B cell (primary cell): ENCODE data around the gene CD28. TPM values are rescaled to one million over a fixed set of nuclear protein-coding genes. Genes with fewer than 3 reads are reported as not detected.

ENCODE experiments used
- ATAC-seq: fragments of 200-7000 bp; cut with Tn5 transposase; one replicate; pipeline ENCODE4 v1.10.0; 2021; ENCODE audit warnings: low read depth, mild to moderate bottlenecking, moderate number of reproducible peaks, moderate library complexity
- CTCF ChIA-PET: fragments of 350-600 bp; sonication (Branson Sonifier 250); formaldehyde crosslinking; loops from one replicate; lab custom pipeline; 2021; ENCODE audit warnings: antibody characterized with exemption, inconsistent platforms; lab: Charles Lee
- POLR2A ChIA-PET: fragments of 350-600 bp; sonication (Branson Sonifier 250); formaldehyde crosslinking; loops from one replicate; lab custom pipeline; 2021; ENCODE audit warnings: antibody characterized with exemption; lab: Charles Lee
- DNase-seq: peaks from one replicate; pipeline ENCODE4 v3.0.0; 2013
- H2AFZ ChIP-seq: 2 replicates; pipeline ENCODE4 v1.6.1; 2012; ENCODE audit warnings: mild to moderate bottlenecking, low read depth, low read length; ENCODE audit not compliant: insufficient read depth, poor library complexity, severe bottlenecking
- H3K27ac ChIP-seq, 2 donors: 1 replicate in 1 of 2; 2 replicates in 1 of 2; pipeline ENCODE4 v1.5.1; 2012 to 2013; ENCODE audit warnings: low read length in 2 of 2, mild to moderate bottlenecking in 2 of 2, moderate library complexity in 1 of 2
- H3K27me3 ChIP-seq, 4 experiments: fragments of 200-600 bp in 1 of 4; sonication (generic) in 1 of 4; replicated peaks in 1 of 4; 1 replicate in 2 of 4; 2 replicates in 2 of 4; pipeline versions ENCODE4 v1.6.1 to v1.7.0; 2013 to 2016; ENCODE audit warnings: low read length in 3 of 4, mild to moderate bottlenecking in 2 of 4, mixed read lengths in 1 of 4, moderate library complexity in 1 of 4; ENCODE audit not compliant: insufficient read depth in 4 of 4, control insufficient read depth in 3 of 4; ENCODE audit errors: control extremely low read depth in 1 of 4
- H3K36me3 ChIP-seq, 2 experiments: replicated peaks in 1 of 2; 1 replicate in 1 of 2; 2 replicates in 1 of 2; pipeline versions ENCODE4 v1.6.1 to v1.7.1; 2013; ENCODE audit warnings: low read length in 1 of 2; ENCODE audit not compliant: insufficient read depth in 2 of 2, control insufficient read depth in 1 of 2; ENCODE audit errors: control extremely low read depth in 1 of 2, extremely low read depth in 1 of 2
- H3K4me1 ChIP-seq, 2 donors: fragments of 200-600 bp in 1 of 2; sonication (generic) in 1 of 2; 1 replicate in 1 of 2; 2 replicates in 1 of 2; pipeline versions ENCODE4 v1.5.1 to v1.6.1; 2013 to 2017; ENCODE audit warnings: low read length in 2 of 2; ENCODE audit not compliant: control insufficient read depth in 2 of 2, insufficient read depth in 2 of 2
- H3K4me2 ChIP-seq: replicated peaks from 2 replicates; pipeline ENCODE3; 2012; ENCODE audit warnings: mild to moderate bottlenecking, low read depth, low read length; ENCODE audit not compliant: poor library complexity, severe bottlenecking
- H3K4me3 ChIP-seq, 5 experiments: fragments of 200-600 bp in 1 of 5; sonication (generic) in 1 of 5; 1 replicate in 3 of 5; 2 replicates in 2 of 5; pipeline versions ENCODE4 v1.5.1 to v1.7.0; 2011 to 2016; ENCODE audit warnings: low read length in 4 of 5, mild to moderate bottlenecking in 4 of 5, low read depth in 2 of 5, control low read depth in 1 of 5, moderate library complexity in 1 of 5; ENCODE audit not compliant: insufficient read depth in 1 of 5; ENCODE audit errors: control extremely low read depth in 1 of 5, extremely low read depth in 1 of 5
- H3K79me2 ChIP-seq: fragments of 200-600 bp; sonication (generic); one replicate; pipeline ENCODE4 v1.6.0; 2016; ENCODE audit warnings: low read length; ENCODE audit not compliant: control insufficient read depth, insufficient read depth
- H3K9ac ChIP-seq: fragments of 200-600 bp; sonication (generic); 2 replicates; pipeline ENCODE4 v1.6.1; 2017; ENCODE audit warnings: mild to moderate bottlenecking, low read length, moderate library complexity
- H3K9me3 ChIP-seq, 3 donors: one replicate each; pipeline versions ENCODE4 v1.6.1 to v1.7.1; 2013; ENCODE audit warnings: low read length in 2 of 3; ENCODE audit not compliant: control insufficient read depth in 2 of 3, insufficient read depth in 1 of 3; ENCODE audit errors: control extremely low read depth in 1 of 3
- H4K20me1 ChIP-seq: 2 replicates; pipeline ENCODE4 v1.6.0; 2012; ENCODE audit warnings: mild to moderate bottlenecking, low read length; ENCODE audit not compliant: insufficient read depth, control insufficient read depth, poor library complexity, severe bottlenecking
- H3K27ac Mint-ChIP-seq: one replicate; pipeline ENCODE4 v1.8.0; 2021; ENCODE audit warnings: mixed read lengths
- H3K27me3 Mint-ChIP-seq: one replicate; pipeline ENCODE4 v1.8.0; 2021; ENCODE audit warnings: mixed read lengths
- H3K4me1 Mint-ChIP-seq: one replicate; pipeline ENCODE4 v1.8.0; 2021; ENCODE audit warnings: mixed read lengths
- H3K4me3 Mint-ChIP-seq: one replicate; pipeline ENCODE4 v1.8.0; 2021; ENCODE audit warnings: mixed read lengths
- H3K9me3 Mint-ChIP-seq: one replicate; pipeline ENCODE4 v1.8.0; 2022; ENCODE audit warnings: mixed read lengths; ENCODE audit not compliant: insufficient read depth
- EZH2 ChIP-seq: IDR thresholded peaks from 2 replicates; pipeline ENCODE4 v1.6.1; 2012; ENCODE audit warnings: borderline replicate concordance, low read depth, mild to moderate bottlenecking, moderate library complexity, low read length; ENCODE audit not compliant: insufficient read depth, poor library complexity, severe bottlenecking
- WGBS: methylation state at CpG from one replicate; pipeline ENCODE4 v1.1.5; 2013; ENCODE audit warnings: missing lambda C conversion rate; ENCODE audit not compliant: insufficient coverage; 5-methylcytosine and 5-hydroxymethylcytosine counted together
- intact Hi-C: fragments of 100-400 bp; cut with micrococcal nuclease; formaldehyde crosslinking; loops from one replicate; pipeline ENCODE4 v1.10.0; 2022
- polyA plus RNA-seq: library from polyadenylated mRNA; depleted of rRNA; stranded (reverse); fragments of >200 nt; gene quantifications from 2 replicates; pipeline ENCODE4 v1.2.3, GENCODE V29; 2012
- total RNA-seq, 2 donors: library from RNA; stranded (reverse); fragments of 120-200 nt in 1 of 2; gene quantifications; 1 replicate in 1 of 2; 2 replicates in 1 of 2; pipeline versions ENCODE4 v1.2.3 to v1.2.4, GENCODE V29; 2013 to 2022
- TF ChIP-seq, protein P1 (sequence below): fragments of 200-600 bp; IDR thresholded peaks from one replicate; pipeline ENCODE4 v1.8.0; 2022; ENCODE audit warnings: antibody characterized with exemption, mild to moderate bottlenecking

Gene CD28
- total and polyA plus RNA-seq, 2 donors (not counting 1 experiment from before 2014, with no cell fraction given), result 0.18 to 0.37 TPM

GRCh38 chr2:203660465-203660864 lies 46.0 kb upstream of the CD28 start:
- 100% methylated on average over 1 of the region's 2 CpGs for WGBS
- H3K4me2 ChIP-seq, result no peak overlapping the region
- H2AFZ ChIP-seq, result no peak overlapping the region
- TF ChIP-seq EZH2, result no peak
- H3K9ac ChIP-seq, result no peak overlapping the region
- H3K36me3 ChIP-seq, result no peaks in the 10 kb centered on the region
- H3K4me1 Mint-ChIP-seq, result peaks cover 18% of the 10 kb centered on the region
- no peak overlapping the region for H3K27ac Mint-ChIP-seq
- H3K79me2 ChIP-seq, result no peaks in the 10 kb centered on the region
- H3K4me1 ChIP-seq, result peaks cover 9 to 13% of the 10 kb centered on the region in 2 donors
- ChIA-PET CTCF (no interaction called here), POLR2A (no interaction called here)
- no peak overlapping the region for H3K27ac ChIP-seq
- no peaks in the 10 kb centered on the region for H4K20me1 ChIP-seq
- no peak overlapping the region for H3K4me3 ChIP-seq
- ATAC-seq (no peak), DNase-seq (no peak)
- H3K27me3 Mint-ChIP-seq, result peaks cover 39% of the 10 kb centered on the region
- peaks cover 0 to 4% (median under 1%) of the 10 kb centered on the region in 4 experiments for H3K27me3 ChIP-seq
- intact Hi-C loops, result no loop called here
- H3K4me3 Mint-ChIP-seq, result no peak overlapping the region
- H3K9me3 ChIP-seq, result no peaks in the 10 kb centered on the region
- no peaks in the 10 kb centered on the region for H3K9me3 Mint-ChIP-seq

GRCh38 chr2:203661279-203661908 lies 45.0 kb upstream of the CD28 start:
- ChIA-PET CTCF (no interaction called here), POLR2A (no interaction called here)
- Histone ChIP-seq H2AFZ (no peak overlapping the region), H4K20me1 (no peaks in the 10 kb centered on the region), H3K4me3 (no peak overlapping the region), H3K27me3 (peaks cover 0 to 2% (median 0%) of the 10 kb centered on the region in 4 experiments), H3K9me3 (no peaks in the 10 kb centered on the region), H3K4me2 (no peak overlapping the region), H3K36me3 (no peaks in the 10 kb centered on the region), H3K9ac (no peak overlapping the region), H3K27ac (no peak overlapping the region), H3K79me2 (no peaks in the 10 kb centered on the region), H3K4me1 (peaks cover 9 to 13% of the 10 kb centered on the region in 2 donors)
- ATAC-seq (no peak), DNase-seq (no peak)
- H3K4me3 Mint-ChIP-seq, result no peak overlapping the region
- peaks cover 18% of the 10 kb centered on the region for H3K4me1 Mint-ChIP-seq
- no peaks in the 10 kb centered on the region for H3K9me3 Mint-ChIP-seq
- no peak overlapping the region for H3K27ac Mint-ChIP-seq
- peaks cover 41% of the 10 kb centered on the region for H3K27me3 Mint-ChIP-seq
- intact Hi-C loops, result no loop called here
- TF ChIP-seq, protein P1, sequence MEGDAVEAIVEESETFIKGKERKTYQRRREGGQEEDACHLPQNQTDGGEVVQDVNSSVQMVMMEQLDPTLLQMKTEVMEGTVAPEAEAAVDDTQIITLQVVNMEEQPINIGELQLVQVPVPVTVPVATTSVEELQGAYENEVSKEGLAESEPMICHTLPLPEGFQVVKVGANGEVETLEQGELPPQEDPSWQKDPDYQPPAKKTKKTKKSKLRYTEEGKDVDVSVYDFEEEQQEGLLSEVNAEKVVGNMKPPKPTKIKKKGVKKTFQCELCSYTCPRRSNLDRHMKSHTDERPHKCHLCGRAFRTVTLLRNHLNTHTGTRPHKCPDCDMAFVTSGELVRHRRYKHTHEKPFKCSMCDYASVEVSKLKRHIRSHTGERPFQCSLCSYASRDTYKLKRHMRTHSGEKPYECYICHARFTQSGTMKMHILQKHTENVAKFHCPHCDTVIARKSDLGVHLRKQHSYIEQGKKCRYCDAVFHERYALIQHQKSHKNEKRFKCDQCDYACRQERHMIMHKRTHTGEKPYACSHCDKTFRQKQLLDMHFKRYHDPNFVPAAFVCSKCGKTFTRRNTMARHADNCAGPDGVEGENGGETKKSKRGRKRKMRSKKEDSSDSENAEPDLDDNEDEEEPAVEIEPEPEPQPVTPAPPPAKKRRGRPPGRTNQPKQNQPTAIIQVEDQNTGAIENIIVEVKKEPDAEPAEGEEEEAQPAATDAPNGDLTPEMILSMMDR, result no peak
- no peak for TF ChIP-seq EZH2
- WGBS, result 90% methylated on average over 2 of the region's 3 CpGs
